Left lung (tissue), 10 donors: ENCODE measurements around the gene KIF5B. TPM values are rescaled to one million over a fixed set of nuclear protein-coding genes. Genes with fewer than 3 reads are reported as not detected.

Experiments
- ATAC-seq: fragments of 200-7000 bp; cut with Tn5 transposase; one replicate; pipeline ENCODE4 v1.9.1; 2020; ENCODE audit warnings: moderate library complexity
- DNase-seq, 4 donors: peaks; one replicate each; pipeline ENCODE4 v3.0.0-alpha.2; 2013 to 2020
- H3K27ac ChIP-seq, 2 donors: fragments of 200-600 bp; sonication (generic) in 1 of 2; one replicate each; pipeline versions ENCODE4 v1.5.0 to v1.8.0; 2020 to 2021
- H3K27me3 ChIP-seq, 2 donors: fragments of 200-600 bp; sonication (generic) in 1 of 2; one replicate each; pipeline versions ENCODE4 v1.5.0 to v1.8.0; 2020 to 2021
- H3K36me3 ChIP-seq, 2 donors: fragments of 200-600 bp; sonication (generic) in 1 of 2; one replicate each; pipeline versions ENCODE4 v1.5.0 to v1.8.0; 2020 to 2021
- H3K4me1 ChIP-seq, 2 donors: fragments of 200-600 bp; one replicate each; pipeline ENCODE4 v1.8.0; 2021
- H3K4me3 ChIP-seq, 2 donors: fragments of 200-600 bp; sonication (generic) in 1 of 2; one replicate each; pipeline versions ENCODE4 v1.5.0 to v1.8.0; 2020 to 2021; ENCODE audit warnings: mild to moderate bottlenecking in 1 of 2
- H3K9me3 ChIP-seq, 2 donors: fragments of 200-600 bp; sonication (generic) in 1 of 2; one replicate each; pipeline versions ENCODE4 v1.5.0 to v1.8.0; 2020 to 2021
- CTCF ChIP-seq, 2 donors: fragments of 200-600 bp; sonication (generic) in 1 of 2; IDR thresholded peaks; one replicate each; pipeline versions ENCODE4 v1.5.0 to v1.8.0; 2021; ENCODE audit warnings: antibody characterized with exemption in 2 of 2
- intact Hi-C, 2 donors: fragments of 100-400 bp; cut with DNase I; formaldehyde crosslinking; loops; one replicate each; pipeline versions ENCODE4 v1.11.2 to v1.14.2; 2022
- polyA plus RNA-seq, 6 donors: library from polyadenylated mRNA; unstranded; fragments of 120-200 nt; gene quantifications; one replicate each; pipeline ENCODE4 v1.2.1, GENCODE V29; 2013; ENCODE audit not compliant: insufficient read length in 6 of 6
- total RNA-seq, 2 donors: library from RNA; stranded (reverse); fragmentation: NEBNext Ultra II Directional; extraction: Animal tissue kit (Norgen Biotek cat#: 25700); gene quantifications; one replicate each; pipeline ENCODE4 v1.2.1, GENCODE V29; 2021
- donor health status: DM: no; HTN: yes; CAD: no.
- donor health status: DM: no; HTN: no; CAD: no.

Gene KIF5B
- total and polyA plus RNA-seq, 8 donors: 99.4 to 179 (median 147) TPM

- Histone ChIP-seq H3K27ac (no peak overlapping the region), H3K9me3 (no peaks in the 10 kb centered on the region)
- intact Hi-C loops: loop anchor here in 1 of 2 donors (10.0 kb wide), 1 partner anchor 140 kb away; no protein-coding TSS in a partner anchor
Measured at GRCh38 chr10:32005050-32005449, 51.2 kb downstream of the KIF5B start.

GRCh38 chr10:32004161-32004591, 52.0 kb downstream of the KIF5B start:
- Histone ChIP-seq H3K36me3 (peaks cover 0 to 28% of the 10 kb centered on the region in 2 donors), H3K9me3 (no peaks in the 10 kb centered on the region), H3K27me3 (no peaks in the 10 kb centered on the region), H3K4me1 (no peaks in the 10 kb centered on the region), H3K27ac (no peak overlapping the region), H3K4me3 (no peak overlapping the region)
- DNase-seq: no peak
- peak; percentile 50 for ATAC-seq
- no peak for TF ChIP-seq CTCF (IDR thresholded peaks at IDR 0.05)
- intact Hi-C loops: loop anchor here in 1 of 2 donors (10.0 kb wide), 1 partner anchor 139 kb away; no protein-coding TSS in a partner anchor

More at GRCh38 chr10:32005050-32005449, 51.2 kb downstream of the KIF5B start:
- DNase-seq (peak in 2 of 4 donors; percentile 6 to 15), ATAC-seq (peak; percentile 66)
- H3K4me1 ChIP-seq: no peaks in the 10 kb centered on the region
- no peaks in the 10 kb centered on the region for H3K27me3 ChIP-seq
- H3K4me3 ChIP-seq: no peak overlapping the region
- peak; percentile 25 to 41 for TF ChIP-seq CTCF (IDR thresholded peaks at IDR 0.05)
- H3K36me3 ChIP-seq: peaks cover 0 to 37% of the 10 kb centered on the region in 2 donors

DNA sequence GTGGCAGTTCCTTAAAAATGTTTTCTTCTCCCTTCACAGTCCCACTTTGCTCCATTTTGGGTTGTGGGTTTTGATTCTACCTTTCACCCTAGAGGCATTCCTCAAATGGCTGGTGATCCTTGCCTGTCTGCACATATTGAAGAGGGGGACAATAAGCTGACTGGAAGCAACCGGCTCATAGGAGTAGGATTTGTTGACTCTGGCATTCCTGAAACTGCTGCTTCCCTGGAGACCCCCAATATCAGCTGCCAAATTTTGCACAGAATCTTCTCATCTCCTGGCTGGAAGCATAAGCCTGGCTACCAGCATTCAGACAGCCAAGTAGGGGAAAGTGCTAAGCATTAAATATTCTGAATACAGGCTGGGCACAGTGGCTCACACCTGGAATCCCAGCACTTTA, 53.7 kb downstream of the KIF5B start:
- Histone ChIP-seq H3K27me3 (no peaks in the 10 kb centered on the region), H3K27ac (no peak overlapping the region), H3K9me3 (no peaks in the 10 kb centered on the region), H3K4me3 (no peak overlapping the region), H3K4me1 (no peaks in the 10 kb centered on the region), H3K36me3 (peaks cover 0 to 15% of the 10 kb centered on the region in 2 donors)
- no peak for ATAC-seq
- no peak for DNase-seq
- intact Hi-C loops: loop anchor here in 1 of 2 donors (10.0 kb wide), 1 partner anchor 138 kb away; no protein-coding TSS in a partner anchor
- TF ChIP-seq CTCF (IDR thresholded peaks at IDR 0.05): no peak

DNA sequence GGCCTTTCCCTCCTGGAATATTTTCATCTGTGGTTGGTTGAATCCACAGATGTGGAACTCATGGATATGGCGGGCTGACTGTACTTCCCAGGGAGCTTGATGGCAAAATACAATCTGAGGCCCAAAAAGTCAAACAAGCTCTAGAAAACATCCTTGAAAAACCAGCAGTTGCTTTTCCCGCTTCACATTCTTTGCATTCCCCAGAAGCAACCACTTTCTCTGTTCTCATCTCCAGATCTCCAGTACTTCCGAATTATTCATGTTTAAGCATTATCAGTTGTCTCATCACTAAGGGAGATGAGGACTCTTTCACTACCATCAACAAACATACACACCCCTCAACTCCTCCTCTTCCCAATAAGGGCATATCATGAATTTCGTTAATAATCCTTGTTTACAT, 55.3 kb downstream of the KIF5B start:
- ATAC-seq (no peak), DNase-seq (no peak)
- H3K4me1 ChIP-seq: no peaks in the 10 kb centered on the region
- peaks cover 0 to 10% of the 10 kb centered on the region in 2 donors for H3K36me3 ChIP-seq
- no peaks in the 10 kb centered on the region for H3K27me3 ChIP-seq
- no peak for TF ChIP-seq CTCF (IDR thresholded peaks at IDR 0.05)
- no peak overlapping the region for H3K4me3 ChIP-seq
- no peak overlapping the region for H3K27ac ChIP-seq
- no peaks in the 10 kb centered on the region for H3K9me3 ChIP-seq
- intact Hi-C loops: loop anchor here in 1 of 2 donors (10.0 kb wide), 1 partner anchor 136 kb away; no protein-coding TSS in a partner anchor

- Histone ChIP-seq H3K4me3 (no peak overlapping the region), H3K9me3 (no peaks in the 10 kb centered on the region), H3K27me3 (no peaks in the 10 kb centered on the region), H3K36me3 (no peaks in the 10 kb centered on the region), H3K27ac (no peak overlapping the region), H3K4me1 (no peaks in the 10 kb centered on the region)
- TF ChIP-seq CTCF (IDR thresholded peaks at IDR 0.05): no peak
- ATAC-seq (no peak), DNase-seq (no peak)
- intact Hi-C loops: loop anchor here in 1 of 2 donors (10.0 kb wide), 1 partner anchor 135 kb away; no protein-coding TSS in a partner anchor
Measured at GRCh38 chr10:31999836-32000235, 56.4 kb downstream of the KIF5B start.
